ENCODE data around the gene GLDN.
A peak's percentile ranks its signal among the peaks of the same experiment; 100 is the strongest.

Gene GLDN

GRCh38 chr15:51341366-51342226 is at the start of gene GLDN:
GLDN (plus strand) TSS chr15:51341655; CDS start chr15:51341685, 30 bp downstream.
- DNase-seq, result peak; percentile 67

- DNase-seq, result no peak
Measured at GRCh38 chr15:51298620-51299019, 42.8 kb upstream of the GLDN start.

GRCh38 chr15:51299187-51300015 is 42.1 kb upstream of the GLDN start:
- no peak for DNase-seq

- no peak for DNase-seq
Measured at GRCh38 chr15:51302480-51302879, 39.0 kb upstream of the GLDN start.

DNA sequence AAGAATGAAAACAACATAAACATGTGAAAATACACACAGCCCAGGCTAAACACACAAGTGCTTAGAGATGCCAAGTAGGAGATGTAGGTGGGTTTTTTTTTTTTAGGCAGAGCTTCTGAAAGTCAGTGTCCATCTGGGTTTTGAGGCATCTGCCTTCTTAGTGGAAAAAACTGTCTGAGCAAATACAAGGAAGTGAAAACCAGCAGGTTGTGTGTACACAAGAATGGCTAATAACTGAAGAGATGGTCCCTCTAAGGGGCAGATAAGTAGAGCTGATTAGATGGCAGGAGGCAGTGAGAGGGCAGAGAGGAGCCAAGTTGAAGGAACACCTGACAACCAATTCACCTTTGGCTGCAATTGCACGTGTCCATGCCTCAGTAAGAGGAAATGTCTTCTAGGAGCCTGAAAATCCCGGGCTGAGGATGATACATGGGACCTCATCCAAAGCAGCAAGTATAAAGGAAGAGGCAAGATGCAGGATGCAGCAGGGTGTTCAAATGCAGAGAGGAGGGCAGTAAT is 37.9 kb upstream of the GLDN start:
- no peak for DNase-seq

DNA sequence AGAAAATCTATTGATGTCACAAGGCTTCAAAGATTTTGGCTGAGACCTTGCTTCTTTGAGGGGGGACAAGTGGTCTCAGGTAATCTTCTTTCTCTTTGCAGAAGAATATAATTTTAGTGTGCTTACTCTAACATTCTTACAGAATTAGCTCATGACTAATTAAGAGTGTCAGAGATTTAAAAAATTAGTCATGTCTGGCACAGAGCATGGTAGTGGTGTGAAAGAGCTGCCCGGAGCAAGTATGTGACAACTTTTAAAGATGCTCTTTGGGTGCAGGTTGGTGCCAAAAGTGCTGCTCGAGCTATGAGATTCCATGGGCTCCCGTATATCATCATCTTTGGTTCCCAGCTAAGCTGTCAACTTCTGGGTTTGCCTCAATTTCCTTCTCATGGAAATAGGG is 34.1 kb upstream of the GLDN start:
- no peak for DNase-seq

DNA sequence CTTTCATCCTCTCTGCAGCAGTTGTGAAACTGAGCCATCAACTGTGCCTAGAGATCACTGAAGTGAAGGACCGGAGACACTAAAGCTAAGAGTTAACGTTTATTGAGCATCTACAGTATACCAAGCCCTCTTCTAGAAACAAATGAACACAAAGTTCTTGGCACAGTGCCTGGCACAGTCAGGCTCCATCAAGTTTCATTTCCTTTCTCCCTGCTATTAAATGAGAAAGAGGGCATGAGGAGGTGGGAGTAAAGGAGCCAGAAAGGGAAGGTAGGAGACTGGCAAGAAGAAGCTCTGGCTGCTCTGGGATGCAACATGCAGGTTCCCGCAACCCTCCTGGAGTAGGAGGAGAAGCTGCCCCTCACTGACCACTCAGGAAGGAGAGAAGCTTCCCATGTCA is 33.6 kb upstream of the GLDN start:
- peak; percentile 39 for DNase-seq

DNA sequence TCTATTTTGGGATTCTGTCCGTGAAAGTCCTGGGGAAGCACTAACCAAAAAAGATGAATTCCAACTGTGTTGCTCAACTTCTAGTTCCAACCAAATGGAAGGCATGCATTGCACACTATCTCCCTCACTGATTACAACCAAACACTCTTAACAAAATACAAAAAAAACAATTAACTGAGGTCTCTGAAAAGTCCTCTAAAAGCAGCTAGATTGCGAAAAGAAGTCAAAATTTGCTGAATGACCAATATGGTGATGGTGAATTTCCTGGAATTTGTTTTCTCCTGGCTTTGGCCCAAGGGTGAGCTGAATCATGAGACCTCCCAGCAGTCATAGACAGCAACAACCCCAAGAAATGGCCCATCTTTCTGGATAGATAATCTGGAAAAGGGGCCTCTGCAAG is 31.4 kb upstream of the GLDN start:
- no peak for DNase-seq

DNA sequence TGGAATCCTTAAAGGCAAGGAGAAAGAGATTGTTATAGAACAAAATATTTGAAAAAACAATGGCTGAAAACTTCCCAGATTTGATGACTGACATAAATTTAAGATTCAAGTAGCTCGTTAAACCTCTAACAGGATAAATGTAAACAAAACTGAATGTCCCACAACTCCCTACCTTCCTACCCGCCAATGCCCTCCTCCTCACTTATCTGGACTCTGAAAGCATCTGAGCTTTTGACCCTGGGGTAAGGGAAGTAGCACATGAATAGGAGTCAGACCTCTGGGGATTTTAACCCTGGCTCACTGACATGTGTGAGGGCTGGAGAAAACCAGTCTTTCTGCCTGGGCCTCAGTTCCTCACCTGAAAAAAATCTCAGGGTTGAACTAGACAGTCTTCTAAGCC is 29.9 kb upstream of the GLDN start:
- no peak for DNase-seq

- DNase-seq, result no peak
Measured at GRCh38 chr15:51312166-51313073, 29.0 kb upstream of the GLDN start.

DNA sequence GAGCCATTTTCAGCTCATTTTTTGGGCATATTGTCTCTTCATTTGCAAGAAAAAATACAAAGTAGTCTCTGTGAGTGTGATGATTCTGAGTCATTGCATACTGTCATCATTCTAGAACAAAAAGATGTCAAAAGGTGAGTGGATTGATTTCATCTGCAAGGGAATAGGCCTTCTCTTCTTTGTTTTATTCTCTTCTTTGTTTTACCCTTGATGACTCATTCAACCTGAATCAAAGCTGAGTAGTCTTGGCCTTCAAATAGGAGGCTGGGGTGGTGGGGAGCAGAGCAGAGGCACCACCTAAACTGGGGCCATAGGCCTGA is 28.4 kb upstream of the GLDN start:
- DNase-seq, result no peak

- DNase-seq, result no peak
Measured at GRCh38 chr15:51313644-51314280, 27.7 kb upstream of the GLDN start.

GRCh38 chr15:51314391-51315337 is 26.8 kb upstream of the GLDN start:
- DNase-seq, result peak; percentile 80

- peak; percentile 57 for DNase-seq
Measured at GRCh38 chr15:51315726-51316125, 25.7 kb upstream of the GLDN start.

DNA sequence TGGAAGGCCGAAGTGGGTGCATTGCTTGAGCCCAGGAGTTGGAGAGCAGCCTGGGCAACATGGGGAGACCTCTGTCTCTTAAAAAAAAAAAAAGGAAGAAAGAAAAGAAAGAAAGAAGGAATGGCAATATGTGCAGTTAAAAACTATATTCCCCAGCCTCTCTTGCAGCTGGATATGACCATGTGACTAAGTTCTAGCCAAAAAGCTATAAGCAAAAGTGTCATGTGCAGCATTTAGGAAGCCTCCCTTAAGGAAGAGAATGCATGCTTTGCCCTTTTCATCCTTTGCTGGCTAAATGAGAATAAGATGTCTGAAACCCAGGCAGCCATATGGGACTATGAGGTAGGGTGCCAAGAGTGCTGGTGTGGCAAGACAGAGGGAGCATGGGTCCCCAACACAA is 24.8 kb upstream of the GLDN start:
- DNase-seq, result no peak

DNA sequence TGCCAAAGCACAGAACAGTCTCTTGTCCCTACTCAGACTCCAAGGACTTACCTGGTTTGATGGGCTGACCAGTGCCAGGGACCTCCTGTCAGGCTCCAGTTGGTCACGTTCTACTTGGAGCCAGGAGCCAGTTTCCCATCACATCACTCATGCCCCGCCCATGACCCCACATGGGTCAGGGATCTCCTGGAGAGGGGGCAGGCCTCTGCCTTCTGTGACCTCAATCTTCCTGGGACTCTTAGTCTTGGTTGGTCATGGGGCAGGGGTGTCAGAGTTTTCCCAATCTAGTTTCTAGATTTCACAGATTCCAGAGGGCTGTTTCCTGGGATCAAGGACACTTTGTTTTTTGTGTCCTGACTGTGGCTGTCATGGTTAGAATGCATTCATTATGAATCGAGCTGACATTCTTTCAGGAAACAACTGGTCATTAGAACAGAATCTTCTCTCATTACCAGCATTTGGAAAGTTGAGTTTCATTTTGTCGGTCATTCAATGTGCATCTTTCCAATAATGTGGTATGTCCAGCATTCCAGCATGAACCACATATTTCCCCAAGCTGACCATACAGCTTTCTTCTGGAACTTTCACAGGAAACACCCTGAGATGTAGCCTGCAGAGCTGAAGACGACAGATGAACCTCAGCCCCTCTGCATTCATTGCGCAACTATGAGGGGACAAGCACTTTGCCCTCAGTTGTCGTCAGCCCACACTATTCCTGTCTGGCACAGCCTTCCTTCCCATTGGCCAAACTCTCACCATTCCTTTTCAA is 22.9 kb upstream of the GLDN start:
- DNase-seq, result peak; percentile 41

- peak; percentile 4 for DNase-seq
Measured at GRCh38 chr15:51319539-51319938, 21.9 kb upstream of the GLDN start.

GRCh38 chr15:51320843-51321242 is 20.6 kb upstream of the GLDN start:
- DNase-seq, result no peak

- no peak for DNase-seq
Measured at GRCh38 chr15:51321316-51321715, 20.1 kb upstream of the GLDN start.

DNA sequence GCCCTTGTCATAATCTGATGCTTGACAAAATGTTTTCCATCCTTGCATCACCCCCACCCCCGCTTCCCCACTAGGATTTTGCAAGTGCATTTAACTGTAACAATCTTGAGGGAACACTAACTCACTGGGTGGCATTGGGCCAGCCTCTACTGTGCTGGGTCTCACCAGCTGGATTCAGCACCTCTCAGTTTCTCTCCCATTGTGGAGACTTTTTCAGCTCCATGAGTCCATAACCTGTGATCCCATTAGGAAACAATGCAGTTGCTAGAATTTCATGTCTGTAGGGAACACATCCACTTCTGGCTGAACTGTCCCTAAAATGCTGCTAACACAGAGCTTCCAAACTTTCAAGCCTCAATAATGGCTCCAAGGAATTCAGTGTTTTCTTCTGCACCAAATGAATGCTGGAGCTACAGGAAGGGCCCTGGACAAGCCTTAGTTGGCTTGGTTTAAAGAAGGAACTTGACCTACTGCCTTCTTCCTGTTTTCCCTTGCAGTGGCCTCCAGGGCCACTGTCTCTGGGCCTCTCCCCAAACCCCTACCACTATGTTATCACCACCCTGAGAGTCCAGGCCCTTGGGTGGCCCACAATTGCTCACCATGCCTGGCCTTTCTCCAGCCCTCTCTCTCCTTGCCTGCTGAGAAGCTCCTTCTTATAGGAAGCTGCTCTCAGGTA is 18.7 kb upstream of the GLDN start:
- no peak for DNase-seq
